ENCODE measurements around the gene ANKRD33. TPM values are rescaled to one million over a fixed set of nuclear protein-coding genes. Genes with fewer than 3 reads are reported as not detected.

ANKRD33 gene
- total RNA-seq, 1 donor from 2014 or later: not detected

- peaks cover 21% of the 10 kb centered on the region for H3K27me3 Mint-ChIP-seq (ENCODE audit: unreplicated experiment)
- TF ChIP-seq CTCF (IDR thresholded peaks at IDR 0.05; ENCODE audit: partially characterized antibody, unreplicated experiment): no peak
- H3K36me3 Mint-ChIP-seq (ENCODE audit: unreplicated experiment): no peaks in the 10 kb centered on the region
- H3K4me3 Mint-ChIP-seq (ENCODE audit: unreplicated experiment): peak overlapping the region; percentile 14
- no peak for DNase-seq
- peaks cover 40% of the 10 kb centered on the region for H3K4me1 Mint-ChIP-seq (ENCODE audit: low read depth, unreplicated experiment)
- H3K27ac Mint-ChIP-seq (ENCODE audit: unreplicated experiment): peak overlapping the region; percentile 62
- peaks cover 12% of the 10 kb centered on the region for H3K9me3 Mint-ChIP-seq (ENCODE audit: unreplicated experiment)
Measured at GRCh38 chr12:51874000-51874399, 13.9 kb upstream of the ANKRD33 start.

- Mint-ChIP-seq H3K4me3 (ENCODE audit: unreplicated experiment) (no peak overlapping the region), H3K36me3 (ENCODE audit: unreplicated experiment) (no peaks in the 10 kb centered on the region), H3K9me3 (ENCODE audit: unreplicated experiment) (peaks cover 12% of the 10 kb centered on the region), H3K27ac (ENCODE audit: unreplicated experiment) (peak overlapping the region; percentile 48), H3K4me1 (ENCODE audit: low read depth, unreplicated experiment) (peaks cover 39% of the 10 kb centered on the region), H3K27me3 (ENCODE audit: unreplicated experiment) (peaks cover 20% of the 10 kb centered on the region)
- no peak for TF ChIP-seq CTCF (IDR thresholded peaks at IDR 0.05; ENCODE audit: partially characterized antibody, unreplicated experiment)
- no peak for DNase-seq
Measured at GRCh38 chr12:51874486-51874885, 13.4 kb upstream of the ANKRD33 start.

- peaks cover 5% of the 10 kb centered on the region for H3K4me1 Mint-ChIP-seq (ENCODE audit: low read depth, unreplicated experiment)
- no peak for DNase-seq
- no peak for TF ChIP-seq CTCF (IDR thresholded peaks at IDR 0.05; ENCODE audit: partially characterized antibody, unreplicated experiment)
- H3K27me3 Mint-ChIP-seq (ENCODE audit: unreplicated experiment): peaks cover 2% of the 10 kb centered on the region
- no peak overlapping the region for H3K4me3 Mint-ChIP-seq (ENCODE audit: unreplicated experiment)
- no peak overlapping the region for H3K27ac Mint-ChIP-seq (ENCODE audit: unreplicated experiment)
- peaks cover 3% of the 10 kb centered on the region for H3K9me3 Mint-ChIP-seq (ENCODE audit: unreplicated experiment)
- no peaks in the 10 kb centered on the region for H3K36me3 Mint-ChIP-seq (ENCODE audit: unreplicated experiment)
Measured at GRCh38 chr12:51879102-51879501, 8.8 kb upstream of the ANKRD33 start.

GRCh38 chr12:51883295-51883694 is 4.6 kb upstream of the ANKRD33 start:
- no peak for TF ChIP-seq CTCF (IDR thresholded peaks at IDR 0.05; ENCODE audit: partially characterized antibody, unreplicated experiment)
- H3K4me1 Mint-ChIP-seq (ENCODE audit: low read depth, unreplicated experiment): peaks cover 3% of the 10 kb centered on the region
- no peak overlapping the region for H3K4me3 Mint-ChIP-seq (ENCODE audit: unreplicated experiment)
- H3K9me3 Mint-ChIP-seq (ENCODE audit: unreplicated experiment): peaks cover 4% of the 10 kb centered on the region
- H3K27me3 Mint-ChIP-seq (ENCODE audit: unreplicated experiment): peaks cover 3% of the 10 kb centered on the region
- H3K27ac Mint-ChIP-seq (ENCODE audit: unreplicated experiment): no peak overlapping the region
- peaks cover 8% of the 10 kb centered on the region for H3K36me3 Mint-ChIP-seq (ENCODE audit: unreplicated experiment)
- no peak for DNase-seq

- H3K27me3 Mint-ChIP-seq (ENCODE audit: unreplicated experiment): peaks cover 3% of the 10 kb centered on the region
- peaks cover 3% of the 10 kb centered on the region for H3K9me3 Mint-ChIP-seq (ENCODE audit: unreplicated experiment)
- peaks cover 8% of the 10 kb centered on the region for H3K36me3 Mint-ChIP-seq (ENCODE audit: unreplicated experiment)
Measured at GRCh38 chr12:51883998-51884675, 3.8 kb upstream of the ANKRD33 start.

More at GRCh38 chr12:51883998-51884675, 3.8 kb upstream of the ANKRD33 start:
- no peak for DNase-seq
- Mint-ChIP-seq H3K27ac (ENCODE audit: unreplicated experiment) (no peak overlapping the region), H3K4me1 (ENCODE audit: low read depth, unreplicated experiment) (peaks cover 4% of the 10 kb centered on the region), H3K4me3 (ENCODE audit: unreplicated experiment) (no peak overlapping the region)
- no peak for TF ChIP-seq CTCF (IDR thresholded peaks at IDR 0.05; ENCODE audit: partially characterized antibody, unreplicated experiment)

All from glutamatergic neuron (in vitro differentiated cells).